NCI-H748 (cell line): ENCODE measurements around the gene NR2C1.
"Not testable (repeated sequence)": the region's sequence is repeated elsewhere in the genome, so short reads cannot be mapped to it uniquely, and the experiment has no call there.

Source experiments
- DNase-seq: peaks from one replicate; lab custom pipeline; 2025; ENCODE audit not compliant: unreplicated experiment; lab: John Stamatoyannopoulos, UW

The NR2C1 gene

DNA sequence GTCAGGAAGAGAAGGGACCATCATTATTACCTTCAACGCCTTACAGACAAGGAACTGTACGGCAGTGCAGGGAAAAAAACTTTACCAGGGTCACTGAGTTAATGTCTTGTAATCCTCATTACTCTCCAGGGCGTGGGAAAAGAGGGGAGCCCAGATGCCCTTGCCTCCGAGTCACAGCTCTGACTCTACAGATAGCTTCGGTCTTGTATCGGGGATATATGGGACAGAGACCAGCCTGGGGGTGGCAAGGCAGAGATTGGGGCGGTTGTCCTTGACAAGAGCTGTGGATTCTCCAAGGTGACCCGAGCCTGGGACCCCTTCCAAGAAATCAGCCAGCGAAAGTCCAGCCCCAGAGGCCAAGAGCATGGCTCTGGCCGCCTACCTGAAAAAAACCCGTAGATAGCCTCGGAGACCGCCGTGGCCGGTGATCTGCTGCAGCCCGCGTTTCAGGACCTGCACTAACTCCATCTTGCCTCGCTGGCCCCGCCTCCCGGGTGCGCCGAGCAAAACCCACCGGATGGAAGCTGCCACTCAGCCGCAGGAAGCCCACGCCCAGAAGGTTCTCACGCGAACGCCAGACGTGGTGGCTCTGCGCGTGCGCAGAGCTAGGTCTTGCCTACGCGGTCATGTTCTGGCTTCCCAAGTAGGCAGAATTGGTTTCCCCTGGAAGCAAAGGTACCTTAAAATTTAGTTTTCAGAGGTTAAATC is 70.1 kb downstream of the NR2C1 start, which contains the start of gene NDUFA12:
TSS of gene NDUFA12 (minus strand) at position 485 of the 708 bp plus-strand sequence. CDS start at position 468, 17 bp downstream.
- DNase-seq = peak; percentile 98

DNA sequence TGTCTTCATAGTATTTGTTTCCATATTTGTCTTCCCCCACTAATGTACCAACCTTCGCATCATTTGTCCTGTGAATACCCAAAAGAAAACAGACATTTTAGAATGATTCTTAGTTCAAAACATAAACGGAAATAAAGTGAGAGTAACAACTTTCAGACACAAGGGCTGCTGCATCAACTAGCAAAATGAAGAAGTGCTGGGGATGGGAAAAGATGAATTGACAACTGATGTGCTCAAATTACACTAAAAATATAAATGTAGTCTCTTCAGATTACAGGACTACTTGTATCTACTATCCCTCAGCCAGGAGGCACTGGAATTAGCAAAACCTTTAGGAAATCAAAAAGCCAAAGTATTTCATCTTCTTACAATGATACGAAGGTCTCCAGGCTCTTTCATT is 70.7 kb downstream of the NR2C1 start:
- DNase-seq = no peak

- DNase-seq = no peak
Observed at GRCh38 chr12:94998326-94998725, 75.1 kb downstream of the NR2C1 start.

DNA sequence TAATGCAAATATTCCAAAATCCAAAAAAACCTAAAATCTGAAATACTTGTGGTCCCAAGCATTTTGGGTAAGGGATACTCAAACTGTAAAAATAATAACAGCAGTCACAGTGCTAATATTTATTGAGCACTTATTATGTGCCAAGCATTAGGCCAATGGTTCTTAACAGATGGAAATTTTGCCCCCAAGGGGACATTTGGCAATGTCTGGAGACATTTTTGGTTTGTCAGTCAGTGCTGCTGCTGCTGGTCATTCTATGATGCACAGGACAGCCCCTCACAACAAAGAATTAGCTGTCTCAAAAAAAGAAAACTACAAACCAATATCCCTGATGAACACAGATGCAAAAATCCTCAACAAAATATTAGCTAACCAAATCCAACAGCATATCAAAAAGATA is 75.7 kb downstream of the NR2C1 start:
- no peak for DNase-seq

DNA sequence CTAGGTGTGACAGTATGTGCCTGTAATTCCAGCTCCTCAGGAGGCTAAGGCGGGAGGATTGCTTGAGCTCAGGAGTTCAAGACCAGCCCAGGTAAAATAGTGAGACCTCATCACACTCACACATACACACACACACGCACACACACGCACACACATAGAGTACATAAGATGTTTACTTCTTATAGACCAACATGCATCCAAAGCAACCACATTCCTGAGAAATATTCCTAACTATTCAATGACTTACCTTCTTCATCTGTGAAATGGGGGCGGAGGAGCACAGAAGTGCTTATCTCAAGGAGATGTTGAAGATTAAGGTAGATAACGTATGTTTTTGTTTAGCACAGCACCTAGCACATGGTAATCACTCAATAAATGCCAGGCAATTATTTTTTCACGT is 76.4 kb downstream of the NR2C1 start:
- DNase-seq = no peak

- no peak for DNase-seq
Observed at GRCh38 chr12:94994312-94994711, 79.1 kb downstream of the NR2C1 start.

GRCh38 chr12:94993855-94994254 is 79.6 kb downstream of the NR2C1 start:
- not testable (repeated sequence) for DNase-seq

- no peak for DNase-seq
Observed at GRCh38 chr12:94990222-94990621, 83.2 kb downstream of the NR2C1 start.

DNA sequence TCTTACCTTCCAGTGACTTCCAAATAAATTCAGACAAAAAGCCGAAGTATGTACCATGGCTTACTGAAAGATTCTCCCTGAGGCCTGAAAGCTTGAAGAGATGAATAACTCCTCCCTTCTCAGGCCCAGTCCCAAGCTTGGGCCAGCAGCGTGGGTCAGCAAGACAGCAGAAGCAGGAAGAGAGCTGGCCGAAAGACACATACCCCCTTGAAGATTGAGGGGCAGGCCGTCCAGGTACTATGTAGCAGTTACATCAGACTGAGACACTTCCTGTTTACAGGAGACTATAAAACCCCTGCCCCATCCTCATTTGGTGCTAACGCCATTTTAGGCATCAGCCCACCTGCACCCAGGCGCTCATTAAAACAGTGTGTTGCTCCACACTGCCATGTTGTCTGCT is 84.9 kb downstream of the NR2C1 start:
- no peak for DNase-seq

GRCh38 chr12:94987801-94988200 is 85.6 kb downstream of the NR2C1 start:
- no peak for DNase-seq

DNA sequence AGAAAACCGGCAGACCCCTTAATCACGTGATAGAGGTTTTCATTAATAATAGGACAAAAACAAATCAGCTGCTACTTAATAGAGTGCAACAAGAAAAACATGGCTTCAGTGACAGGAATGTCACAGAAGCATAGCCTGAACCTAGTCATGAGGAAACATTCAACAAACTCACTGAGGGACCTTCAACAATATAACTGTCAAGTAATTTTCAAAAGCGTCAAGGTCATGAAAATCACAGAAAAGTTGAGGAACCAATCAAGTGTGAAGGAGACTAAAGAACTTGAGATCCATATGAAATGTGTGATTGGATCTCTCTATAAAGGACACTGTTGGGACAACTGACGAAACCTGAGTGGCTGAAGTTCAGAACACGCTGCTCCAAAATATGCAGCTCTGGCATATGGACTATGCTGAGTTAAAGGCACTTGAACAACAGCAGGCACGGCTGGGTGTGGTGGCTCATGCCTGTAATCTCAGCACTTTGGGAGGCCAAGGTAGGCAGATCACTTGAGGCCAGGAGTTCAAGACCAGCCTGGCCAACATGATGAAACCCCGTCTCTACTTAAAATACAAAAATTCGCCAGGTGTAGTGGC is 86.2 kb downstream of the NR2C1 start:
- DNase-seq = no peak

GRCh38 chr12:94985099-94985498 is 88.3 kb downstream of the NR2C1 start:
- DNase-seq = not testable (repeated sequence)

DNA sequence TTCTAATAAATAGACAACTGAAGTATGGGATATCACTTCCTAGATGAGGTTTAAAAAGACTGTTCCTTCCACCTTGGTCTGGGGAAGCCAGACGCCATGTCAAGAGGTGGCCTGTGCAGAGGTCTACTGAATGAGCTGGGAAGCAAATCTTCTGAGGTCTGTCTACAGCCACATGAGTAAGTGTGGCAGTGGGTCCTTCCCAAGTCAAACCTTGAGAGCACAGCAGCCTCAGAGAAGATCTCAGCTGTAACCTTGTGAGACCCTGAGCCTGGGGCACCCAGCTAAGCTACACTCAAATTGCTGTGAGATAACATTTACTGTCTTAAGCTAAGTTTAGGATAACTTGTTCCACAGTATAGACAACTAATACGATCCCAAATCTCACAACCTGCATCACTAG is 90.1 kb downstream of the NR2C1 start:
- no peak for DNase-seq

GRCh38 chr12:94982456-94982855 is 91.0 kb downstream of the NR2C1 start:
- DNase-seq = no peak

GRCh38 chr12:94980577-94980976 is 92.8 kb downstream of the NR2C1 start:
- no peak for DNase-seq

DNA sequence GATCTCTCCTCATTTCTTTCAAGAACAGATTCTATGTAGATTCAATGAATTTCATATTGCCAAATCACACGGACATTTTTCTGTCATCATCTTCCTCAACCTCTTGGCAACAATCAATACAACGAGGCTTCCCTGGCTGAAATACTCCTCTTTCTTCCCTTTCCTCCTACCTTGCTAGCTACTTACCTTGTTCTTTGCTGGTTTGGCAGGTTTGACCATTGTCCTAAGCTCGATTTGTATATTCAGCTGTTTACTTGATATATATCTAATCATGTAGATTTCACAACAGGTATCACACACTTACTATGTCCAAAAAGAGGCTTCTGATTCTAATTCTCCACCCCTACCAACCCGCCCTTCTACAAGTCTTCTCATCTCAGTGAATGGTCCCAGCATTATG is 93.5 kb downstream of the NR2C1 start:
- DNase-seq = no peak

DNA sequence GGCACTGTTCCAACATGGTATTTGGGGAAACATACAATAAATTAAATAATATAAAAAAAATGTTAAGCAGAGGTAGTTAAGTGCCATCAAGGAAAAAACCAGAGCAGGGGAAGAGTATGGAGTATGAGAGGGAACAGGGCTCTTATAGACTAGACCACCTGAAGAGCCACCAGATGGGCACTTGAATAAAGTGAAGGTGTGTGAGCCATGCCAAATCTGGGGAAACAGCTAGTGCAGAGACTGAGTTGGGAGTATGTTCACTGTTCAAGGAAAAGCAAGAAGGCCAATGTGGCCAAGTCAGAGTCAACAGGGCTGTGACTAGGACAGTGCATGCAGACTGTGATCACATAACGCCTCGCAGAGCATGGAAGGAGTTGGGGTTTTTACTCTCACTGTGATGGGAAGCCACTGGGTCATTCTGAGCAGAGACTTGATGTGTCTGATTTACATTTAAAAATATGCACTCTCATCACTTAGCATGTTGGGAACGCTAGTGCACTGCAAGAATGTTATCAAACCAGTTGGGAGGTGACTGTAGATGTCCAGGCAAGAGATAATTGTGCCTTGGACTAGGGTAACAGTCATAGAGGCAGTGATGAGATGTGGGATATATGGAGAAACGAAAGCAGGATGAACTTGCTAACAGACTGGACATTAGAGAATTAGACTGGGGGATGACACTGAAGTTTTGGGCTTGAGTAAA is 95.5 kb downstream of the NR2C1 start:
- DNase-seq = no peak

DNA sequence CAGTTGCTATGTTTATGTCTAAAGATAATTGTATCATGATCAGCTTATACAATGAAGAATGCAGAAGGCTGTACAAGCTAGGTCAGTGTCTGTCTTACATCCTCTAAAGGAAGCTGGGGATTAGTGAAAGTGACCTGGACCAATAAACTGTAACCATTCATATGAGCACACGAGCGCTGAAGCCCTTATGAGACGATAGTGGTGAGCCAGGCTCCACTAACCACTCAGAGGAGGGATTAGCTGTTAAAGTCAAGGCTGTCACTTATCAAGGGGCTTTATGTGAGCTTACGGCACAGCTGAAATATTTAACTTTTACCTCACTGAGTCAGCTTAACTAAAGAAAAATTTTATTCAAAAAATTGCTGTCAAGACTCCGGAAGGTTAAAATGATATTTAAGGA is 100.2 kb downstream of the NR2C1 start:
- DNase-seq = no peak

- DNase-seq = no peak
Observed at GRCh38 chr12:94972795-94973194, 100.6 kb downstream of the NR2C1 start.

DNA sequence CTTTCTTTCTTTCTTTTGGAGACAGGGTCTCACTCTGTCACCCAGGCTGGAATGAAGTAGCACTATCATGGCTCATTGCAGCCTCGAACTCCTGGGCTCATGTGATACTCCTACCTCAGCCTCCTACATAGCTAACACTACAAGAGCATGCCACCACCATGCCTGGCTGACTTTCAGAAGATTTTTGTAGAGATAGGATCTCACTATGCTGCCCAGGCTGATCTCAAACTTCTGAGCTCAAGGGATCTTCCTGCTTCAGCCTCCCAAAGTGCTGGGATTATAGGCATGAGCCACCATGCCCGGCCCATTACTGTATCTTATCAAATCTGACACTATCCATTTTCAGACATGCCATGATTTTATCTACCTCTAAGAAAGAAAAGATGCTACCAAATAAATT is 101.5 kb downstream of the NR2C1 start:
- DNase-seq = no peak

DNA sequence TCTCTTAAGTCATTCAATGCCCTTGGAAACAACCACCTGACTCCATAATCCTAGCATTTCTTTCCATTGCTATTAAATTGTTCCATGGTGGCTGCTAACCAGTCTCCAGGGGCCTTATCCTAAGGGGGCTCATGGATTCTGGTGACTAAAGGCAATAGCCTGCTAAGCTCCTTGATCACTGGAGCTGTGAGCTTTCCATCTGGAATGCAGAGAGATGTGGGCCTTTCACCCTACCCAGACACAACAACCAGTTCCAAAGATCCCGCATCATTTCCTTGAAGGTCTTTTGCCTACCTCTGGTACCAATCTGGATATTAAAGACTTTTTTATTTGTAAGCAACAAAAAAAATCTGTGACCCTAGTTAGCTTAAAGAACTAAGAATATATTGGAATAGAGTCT is 102.9 kb downstream of the NR2C1 start:
- DNase-seq = no peak
